Glutamatergic neuron (in vitro differentiated cells): ENCODE results near the gene AGFG1. TPM values are rescaled to one million over a fixed set of nuclear protein-coding genes. Genes with fewer than 3 reads are reported as not detected.
A peak's percentile ranks its signal among the peaks of the same experiment; 100 is the strongest.

ENCODE experiments used
- DNase-seq: peaks from one replicate; pipeline ENCODE4 v3.0.0; 2022
- H3K27ac Mint-ChIP-seq: one replicate; pipeline ENCODE4 v1.8.0; 2020; ENCODE audit warnings: mild to moderate bottlenecking, mixed read lengths, inconsistent platforms; ENCODE audit not compliant: unreplicated experiment
- H3K27me3 Mint-ChIP-seq: one replicate; pipeline ENCODE4 v1.8.0; 2020; ENCODE audit warnings: mild to moderate bottlenecking, moderate library complexity, mixed read lengths, inconsistent platforms; ENCODE audit not compliant: unreplicated experiment
- H3K36me3 Mint-ChIP-seq: one replicate; pipeline ENCODE4 v1.8.0; 2020; ENCODE audit warnings: mild to moderate bottlenecking, mixed read lengths, inconsistent platforms; ENCODE audit not compliant: unreplicated experiment
- H3K4me1 Mint-ChIP-seq: one replicate; pipeline ENCODE4 v1.8.0; 2020; ENCODE audit warnings: mild to moderate bottlenecking, low read depth, mixed read lengths, inconsistent platforms; ENCODE audit not compliant: unreplicated experiment
- H3K4me3 Mint-ChIP-seq: one replicate; pipeline ENCODE4 v1.8.0; 2020; ENCODE audit warnings: mild to moderate bottlenecking, mixed read lengths, inconsistent platforms; ENCODE audit not compliant: unreplicated experiment
- H3K9me3 Mint-ChIP-seq: one replicate; pipeline ENCODE4 v1.8.0; 2020; ENCODE audit warnings: mild to moderate bottlenecking, moderate library complexity, mixed read lengths, inconsistent platforms; ENCODE audit not compliant: unreplicated experiment
- total RNA-seq: library from RNA; stranded (reverse); fragmentation: NEBNext Ultra II Directional; extraction: Animal tissue kit (Norgen Biotek cat#: 25700); gene quantifications from one replicate; pipeline ENCODE4 v1.2.1, GENCODE V29; 2021; ENCODE audit not compliant: unreplicated experiment
- TF ChIP-seq, protein P1 (sequence below): fragments of 200-600 bp; sonication (generic); IDR thresholded peaks from one replicate; pipeline ENCODE4 v1.5.0; 2021; ENCODE audit not compliant: partially characterized antibody, unreplicated experiment

AGFG1 gene
- total RNA-seq, 1 donor from 2014 or later, result 108 TPM

- no peaks in the 10 kb centered on the region for H3K36me3 Mint-ChIP-seq
- H3K4me1 Mint-ChIP-seq, result peaks cover 16% of the 10 kb centered on the region
- peaks cover 4% of the 10 kb centered on the region for H3K27me3 Mint-ChIP-seq
- no peak overlapping the region for H3K4me3 Mint-ChIP-seq
- H3K9me3 Mint-ChIP-seq, result peaks cover 7% of the 10 kb centered on the region
- TF ChIP-seq, protein P1, sequence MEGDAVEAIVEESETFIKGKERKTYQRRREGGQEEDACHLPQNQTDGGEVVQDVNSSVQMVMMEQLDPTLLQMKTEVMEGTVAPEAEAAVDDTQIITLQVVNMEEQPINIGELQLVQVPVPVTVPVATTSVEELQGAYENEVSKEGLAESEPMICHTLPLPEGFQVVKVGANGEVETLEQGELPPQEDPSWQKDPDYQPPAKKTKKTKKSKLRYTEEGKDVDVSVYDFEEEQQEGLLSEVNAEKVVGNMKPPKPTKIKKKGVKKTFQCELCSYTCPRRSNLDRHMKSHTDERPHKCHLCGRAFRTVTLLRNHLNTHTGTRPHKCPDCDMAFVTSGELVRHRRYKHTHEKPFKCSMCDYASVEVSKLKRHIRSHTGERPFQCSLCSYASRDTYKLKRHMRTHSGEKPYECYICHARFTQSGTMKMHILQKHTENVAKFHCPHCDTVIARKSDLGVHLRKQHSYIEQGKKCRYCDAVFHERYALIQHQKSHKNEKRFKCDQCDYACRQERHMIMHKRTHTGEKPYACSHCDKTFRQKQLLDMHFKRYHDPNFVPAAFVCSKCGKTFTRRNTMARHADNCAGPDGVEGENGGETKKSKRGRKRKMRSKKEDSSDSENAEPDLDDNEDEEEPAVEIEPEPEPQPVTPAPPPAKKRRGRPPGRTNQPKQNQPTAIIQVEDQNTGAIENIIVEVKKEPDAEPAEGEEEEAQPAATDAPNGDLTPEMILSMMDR, result no peak
- DNase-seq, result no peak
- no peak overlapping the region for H3K27ac Mint-ChIP-seq
Measured at GRCh38 chr2:227503433-227504406, 31.8 kb downstream of the AGFG1 start.

- no peak for DNase-seq
- H3K4me3 Mint-ChIP-seq, result no peak overlapping the region
- H3K4me1 Mint-ChIP-seq, result peaks cover 21% of the 10 kb centered on the region
- H3K9me3 Mint-ChIP-seq, result peaks cover 7% of the 10 kb centered on the region
- peaks cover 4% of the 10 kb centered on the region for H3K27me3 Mint-ChIP-seq
- H3K27ac Mint-ChIP-seq, result no peak overlapping the region
- TF ChIP-seq, protein P1, result no peak
- H3K36me3 Mint-ChIP-seq, result no peaks in the 10 kb centered on the region
Measured at GRCh38 chr2:227504700-227505099, 32.7 kb downstream of the AGFG1 start.

DNA sequence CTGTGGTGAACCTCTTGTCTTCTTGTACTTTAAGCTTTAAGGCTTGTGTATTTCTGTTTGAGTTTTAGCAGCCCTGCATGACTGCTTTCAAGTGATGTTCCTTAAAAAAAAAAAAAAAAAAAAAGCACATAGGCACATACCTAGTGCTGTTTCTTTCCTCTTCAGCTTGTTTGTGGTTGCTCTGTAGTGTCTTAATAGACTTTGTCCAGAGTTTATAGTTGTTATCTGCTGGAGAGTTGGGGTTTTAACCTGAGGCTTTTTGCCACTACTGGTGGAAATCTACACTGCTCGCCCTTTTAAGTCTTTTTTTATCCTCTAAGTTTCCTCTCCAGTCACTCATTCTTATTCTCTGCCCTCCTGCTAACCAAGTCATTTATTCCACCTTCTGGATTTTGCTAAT lies 34.5 kb downstream of the AGFG1 start:
- Mint-ChIP-seq H3K27ac (peak overlapping the region; percentile 22), H3K4me1 (peaks cover 33% of the 10 kb centered on the region), H3K9me3 (peaks cover 6% of the 10 kb centered on the region), H3K27me3 (peaks cover 4% of the 10 kb centered on the region), H3K36me3 (no peaks in the 10 kb centered on the region), H3K4me3 (no peak overlapping the region)
- DNase-seq, result no peak
- TF ChIP-seq, protein P1, result no peak

DNA sequence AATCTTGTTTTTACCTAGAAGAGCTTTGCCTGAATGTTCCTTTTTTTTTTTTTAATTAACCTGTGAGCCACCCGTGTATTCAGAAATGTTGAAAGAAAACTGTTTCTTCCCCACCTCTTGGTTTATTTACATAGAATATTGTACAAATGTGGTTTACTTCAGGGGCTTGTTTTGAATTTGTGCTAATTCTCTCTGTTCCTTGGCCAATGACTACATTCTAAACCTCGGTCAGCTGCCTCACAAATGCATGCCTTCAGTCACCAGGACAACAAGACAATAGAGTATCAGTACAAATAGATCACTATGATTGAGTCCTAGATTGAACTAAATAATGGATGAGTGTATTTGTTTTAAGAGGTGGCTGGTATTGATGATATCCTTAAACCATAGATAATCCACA lies 36.0 kb downstream of the AGFG1 start:
- Mint-ChIP-seq H3K9me3 (peaks cover 4% of the 10 kb centered on the region), H3K36me3 (no peaks in the 10 kb centered on the region), H3K4me3 (no peak overlapping the region), H3K4me1 (peaks cover 45% of the 10 kb centered on the region), H3K27ac (no peak overlapping the region), H3K27me3 (peaks cover 2% of the 10 kb centered on the region)
- no peak for DNase-seq
- TF ChIP-seq, protein P1, result no peak

DNA sequence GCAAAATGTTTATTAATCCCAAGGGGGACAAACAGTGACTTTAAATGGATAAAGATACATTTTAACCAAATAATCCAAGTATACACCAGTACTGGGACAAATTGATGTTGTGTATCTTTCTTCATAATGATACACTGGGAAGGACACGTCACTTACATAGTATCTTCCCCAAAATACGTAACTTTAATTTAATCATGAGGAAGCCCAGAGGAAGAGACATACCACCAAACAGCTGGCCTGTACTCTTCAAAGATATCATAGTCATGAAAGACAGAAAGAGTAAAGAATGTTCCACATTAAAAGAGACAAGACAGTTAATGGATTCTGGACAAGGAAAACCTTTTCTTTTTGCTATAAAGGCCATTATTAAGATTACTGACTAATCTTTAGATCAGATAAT lies 37.1 kb downstream of the AGFG1 start:
- DNase-seq, result no peak
- Mint-ChIP-seq H3K4me1 (peaks cover 50% of the 10 kb centered on the region), H3K4me3 (no peak overlapping the region), H3K9me3 (peaks cover 4% of the 10 kb centered on the region), H3K27ac (no peak overlapping the region), H3K36me3 (no peaks in the 10 kb centered on the region), H3K27me3 (peaks cover 2% of the 10 kb centered on the region)
- TF ChIP-seq, protein P1, result no peak
